Left renal cortex interstitium (tissue), 4 donors: Measurements from ENCODE around the gene UPK3B. TPM values are rescaled to one million over a fixed set of nuclear protein-coding genes. Genes with fewer than 3 reads are reported as not detected.
"Not testable (repeated sequence)": the region's sequence is repeated elsewhere in the genome, so short reads cannot be mapped to it uniquely, and the experiment has no call there.

ENCODE experiments used
- DNase-seq, 4 donors: peaks; one replicate each; pipeline ENCODE4 v3.0.0-alpha.2; 2013; ENCODE audit warnings: low read depth in 4 of 4, low spot score in 2 of 4, missing footprints in 1 of 4
- polyA plus RNA-seq, 4 donors: library from polyadenylated mRNA; unstranded; fragments of 120-200 nt; gene quantifications; one replicate each; pipeline ENCODE4 v1.2.1, GENCODE V29; 2013; ENCODE audit not compliant: insufficient read length in 4 of 4

UPK3B gene
- polyA plus RNA-seq, 4 donors = 2.2 to 4.2 (median 2.6) TPM

DNA sequence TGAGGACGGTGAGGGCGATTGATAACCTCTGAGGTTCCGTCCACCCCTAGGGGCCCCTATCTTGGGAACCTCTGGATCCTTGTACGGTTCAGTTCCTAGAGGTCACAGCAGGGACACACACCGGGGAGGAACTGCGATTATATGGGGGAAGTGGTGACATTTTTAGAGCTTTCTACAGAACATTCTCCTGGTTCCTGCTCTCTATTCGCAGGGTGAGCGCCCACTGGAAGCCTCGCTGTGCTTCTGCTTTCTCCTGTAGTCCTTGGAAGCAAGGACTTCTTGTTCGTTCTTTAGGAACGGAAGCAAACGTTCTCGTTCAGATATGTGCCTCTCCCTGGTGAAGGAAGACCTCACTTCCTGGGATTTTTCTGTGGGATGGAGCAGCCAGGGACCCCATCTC lies 22.4 kb upstream of the UPK3B start:
- not testable (repeated sequence) for DNase-seq

DNA sequence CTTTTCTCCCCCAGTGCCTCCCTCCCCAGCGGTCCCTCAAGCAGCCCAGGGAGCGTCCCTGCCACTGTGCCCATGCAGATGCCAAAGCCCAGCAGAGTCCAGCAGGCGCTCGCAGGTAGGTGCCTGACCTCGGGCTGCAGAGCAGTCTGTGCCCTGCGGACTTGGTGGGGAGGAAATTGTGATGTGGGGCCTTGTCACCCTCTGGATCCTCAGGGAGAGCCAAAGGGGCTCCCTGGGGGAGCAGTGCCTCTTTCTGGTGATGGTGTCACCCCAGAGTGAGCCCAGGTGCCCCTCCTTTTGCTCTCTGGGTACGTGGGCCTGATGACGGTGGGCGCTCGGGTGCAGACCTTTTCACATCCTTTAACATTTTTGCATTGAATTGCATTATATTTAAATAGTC lies 18.2 kb upstream of the UPK3B start:
- DNase-seq = not testable (repeated sequence)

DNA sequence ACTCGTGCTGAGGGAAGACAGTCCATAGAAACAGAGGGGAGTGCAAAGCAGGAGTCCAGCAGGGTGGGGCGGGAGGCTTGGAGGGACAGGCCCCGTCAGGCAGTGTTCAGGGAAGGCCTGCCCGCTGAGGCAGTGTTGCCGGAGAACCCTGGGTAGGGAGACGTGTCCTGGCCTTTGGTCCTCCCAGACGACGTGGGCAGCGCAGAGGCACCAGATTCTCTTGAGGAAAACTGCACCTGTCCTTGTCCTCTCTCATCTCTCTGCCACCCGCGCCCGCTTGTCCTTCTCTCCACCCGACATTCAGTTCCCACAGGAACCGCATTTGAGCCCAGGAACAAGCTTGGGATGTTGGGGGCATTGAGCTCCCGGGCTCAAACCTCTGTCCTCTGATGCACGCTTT lies 14.6 kb upstream of the UPK3B start:
- not testable (repeated sequence) for DNase-seq

DNA sequence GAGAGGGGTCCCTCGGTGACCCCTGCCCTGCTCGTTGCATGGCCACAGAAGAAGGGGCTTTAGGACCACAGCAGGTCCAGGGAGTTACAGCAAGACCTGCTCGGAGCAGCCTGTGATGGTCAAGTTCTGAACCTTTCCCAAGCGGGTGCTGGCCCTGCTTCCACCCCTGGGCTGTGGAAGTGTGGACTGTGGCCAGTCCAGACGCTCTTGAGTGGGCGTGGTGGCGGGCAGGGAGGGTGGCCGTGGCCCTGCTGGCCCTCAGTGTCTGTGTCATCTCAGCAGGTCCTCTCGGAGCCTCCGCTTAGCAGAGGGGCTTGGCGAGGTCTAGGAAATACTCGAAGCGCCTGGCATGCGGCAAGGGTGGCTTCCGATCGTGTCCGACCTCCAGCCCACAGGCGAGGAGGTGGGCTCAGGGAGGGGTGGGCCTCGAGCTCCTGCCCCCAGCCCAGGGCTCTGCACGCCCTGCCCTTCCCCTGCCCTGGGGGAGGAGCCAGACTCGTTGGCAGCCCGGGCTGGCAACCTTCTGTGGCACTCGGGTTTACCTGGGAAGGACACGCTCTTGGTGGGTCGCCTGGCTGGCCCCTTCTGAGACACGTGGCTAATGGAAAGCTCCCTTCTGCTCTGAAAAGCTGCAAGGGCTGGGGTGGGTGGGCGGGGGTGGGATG lies 12.3 kb upstream of the UPK3B start:
- DNase-seq = not testable (repeated sequence)

DNA sequence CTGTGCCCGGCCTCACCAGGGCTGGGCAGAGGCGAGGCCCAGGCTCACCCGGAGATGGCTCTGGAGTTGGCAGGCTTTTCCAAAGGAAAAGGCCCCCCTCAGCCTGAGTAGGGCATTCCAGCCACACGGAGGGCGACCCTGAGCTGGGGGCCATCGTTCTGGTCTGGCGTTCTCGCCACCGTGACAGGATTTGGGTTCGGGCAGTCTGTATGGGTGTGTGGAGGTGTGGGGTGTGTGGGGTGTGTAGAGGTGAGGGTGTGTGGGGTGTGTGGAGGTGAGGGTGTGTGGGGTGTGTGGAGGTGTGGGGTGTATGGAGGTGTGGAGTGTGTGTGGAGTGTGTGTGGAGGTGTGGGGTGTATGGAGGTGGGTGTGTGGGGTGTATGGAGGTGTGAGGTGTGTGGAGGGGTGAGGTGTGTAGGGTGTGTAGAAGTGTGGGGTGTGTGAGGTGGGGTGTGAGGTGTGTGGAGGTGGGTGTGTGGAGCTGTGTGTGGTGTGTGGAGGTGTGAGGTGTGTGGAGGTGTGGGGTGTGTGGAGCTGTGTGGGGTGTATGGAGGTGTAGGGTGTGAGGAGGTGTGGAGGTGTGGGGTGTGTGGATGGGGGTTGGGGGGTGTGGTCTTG lies 11.7 kb upstream of the UPK3B start:
- not testable (repeated sequence) for DNase-seq

DNA sequence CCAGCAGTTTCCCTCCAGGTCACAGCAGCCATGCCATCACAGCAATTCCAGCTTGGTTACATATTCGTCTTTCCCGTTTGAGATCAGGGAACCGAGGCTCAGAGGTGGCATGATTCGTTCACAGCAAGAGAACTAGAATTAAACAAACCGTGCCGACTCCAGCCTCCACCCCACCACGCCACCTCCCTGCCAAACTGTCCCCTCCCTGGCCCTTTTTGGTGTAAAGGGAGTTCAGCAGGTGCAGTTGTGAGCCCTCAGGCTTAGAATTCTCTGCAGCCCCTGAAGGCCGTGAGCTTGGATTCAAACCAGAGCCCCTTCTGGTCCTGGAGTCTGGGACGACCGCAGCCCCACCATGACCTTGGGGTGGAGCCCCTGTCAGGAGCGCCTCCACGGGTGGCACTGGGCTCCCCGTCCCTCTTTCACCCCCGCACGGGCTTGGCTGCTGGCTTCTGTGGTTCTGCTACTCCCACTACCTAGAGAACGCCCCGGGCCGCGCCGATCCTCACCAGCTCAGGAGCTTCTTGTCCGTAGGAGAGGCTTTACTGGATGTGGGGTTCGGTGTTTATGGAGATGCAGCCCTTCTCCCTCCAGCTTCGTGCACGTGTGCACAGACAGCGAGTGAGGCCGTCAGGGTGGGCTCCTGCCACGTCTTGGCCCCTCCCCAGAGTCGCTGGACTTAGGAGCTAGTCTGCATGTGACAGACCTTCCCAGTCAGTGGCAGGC lies 11.0 kb upstream of the UPK3B start:
- DNase-seq = not testable (repeated sequence)

DNA sequence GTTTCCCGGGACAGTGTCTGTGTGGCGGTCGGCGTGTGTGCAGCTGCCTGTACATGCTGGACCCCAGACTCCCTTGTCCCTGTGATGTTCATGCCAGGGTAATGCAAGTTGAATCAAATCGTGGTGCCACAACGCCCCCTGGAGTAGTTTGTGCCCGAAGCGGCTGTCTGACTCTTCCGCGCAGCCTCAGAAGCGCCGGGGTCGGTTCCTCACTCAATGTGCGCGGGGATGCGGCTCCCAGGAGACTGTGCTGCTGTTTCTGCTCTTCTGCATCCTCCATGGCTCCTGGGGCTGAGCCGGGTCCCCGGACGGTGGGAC lies 10.5 kb upstream of the UPK3B start:
- not testable (repeated sequence) for DNase-seq

DNA sequence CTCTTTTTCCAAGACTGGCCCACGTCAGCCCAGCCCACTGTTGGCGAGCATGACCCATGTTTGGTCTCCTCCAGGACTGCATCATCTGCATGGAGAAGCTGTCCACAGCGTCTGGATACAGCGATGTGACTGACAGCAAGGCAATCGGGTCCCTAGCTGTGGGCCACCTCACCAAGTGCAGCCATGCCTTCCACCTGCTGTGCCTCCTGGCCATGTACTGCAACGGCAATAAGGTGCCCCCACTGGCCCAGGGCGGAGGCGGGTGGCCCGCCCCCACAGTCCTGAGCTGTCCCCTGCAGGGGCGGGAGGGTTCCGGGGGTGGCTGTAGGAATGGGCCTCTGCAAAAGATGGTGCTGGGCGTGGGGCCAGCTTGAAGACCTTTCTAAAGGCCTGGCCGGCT lies 8.1 kb upstream of the UPK3B start:
- not testable (repeated sequence) for DNase-seq

DNA sequence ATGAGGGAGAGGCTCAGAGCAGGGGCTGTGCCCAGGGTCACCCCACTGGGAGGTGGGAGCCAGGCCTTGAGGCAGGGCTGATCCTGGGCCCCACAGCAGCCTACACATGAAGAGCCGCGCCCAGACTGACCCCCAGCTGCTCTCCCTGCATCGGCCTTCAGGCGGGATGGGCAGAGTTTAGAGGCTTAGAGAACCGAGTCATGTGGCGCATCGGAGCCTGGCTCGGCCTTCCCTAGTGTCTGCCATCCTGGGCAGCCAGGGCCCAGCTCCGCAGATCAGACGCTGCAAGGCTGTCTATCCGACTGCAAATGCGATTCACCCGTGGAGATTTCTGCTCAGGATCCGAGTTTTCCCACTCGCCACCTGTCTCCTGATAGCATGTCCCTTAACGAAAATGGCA lies 7.5 kb upstream of the UPK3B start:
- not testable (repeated sequence) for DNase-seq

DNA sequence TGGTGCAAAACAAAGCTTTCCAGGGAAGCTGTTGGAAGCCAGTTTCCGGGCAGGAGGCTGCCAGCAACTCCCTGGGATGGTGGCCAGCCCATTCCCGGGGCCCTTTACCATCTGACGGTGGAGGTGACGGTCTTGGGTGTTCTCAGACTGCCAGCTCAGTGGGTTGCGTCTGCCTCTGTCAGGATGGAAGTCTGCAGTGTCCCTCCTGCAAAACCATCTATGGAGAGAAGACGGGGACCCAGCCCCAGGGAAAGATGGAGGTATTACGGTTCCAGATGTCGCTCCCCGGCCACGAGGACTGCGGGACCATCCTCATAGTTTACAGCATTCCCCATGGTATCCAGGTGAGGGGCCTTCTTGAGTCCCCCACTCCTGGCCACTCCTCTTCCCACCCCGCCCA lies 7.1 kb upstream of the UPK3B start:
- DNase-seq = not testable (repeated sequence)

DNA sequence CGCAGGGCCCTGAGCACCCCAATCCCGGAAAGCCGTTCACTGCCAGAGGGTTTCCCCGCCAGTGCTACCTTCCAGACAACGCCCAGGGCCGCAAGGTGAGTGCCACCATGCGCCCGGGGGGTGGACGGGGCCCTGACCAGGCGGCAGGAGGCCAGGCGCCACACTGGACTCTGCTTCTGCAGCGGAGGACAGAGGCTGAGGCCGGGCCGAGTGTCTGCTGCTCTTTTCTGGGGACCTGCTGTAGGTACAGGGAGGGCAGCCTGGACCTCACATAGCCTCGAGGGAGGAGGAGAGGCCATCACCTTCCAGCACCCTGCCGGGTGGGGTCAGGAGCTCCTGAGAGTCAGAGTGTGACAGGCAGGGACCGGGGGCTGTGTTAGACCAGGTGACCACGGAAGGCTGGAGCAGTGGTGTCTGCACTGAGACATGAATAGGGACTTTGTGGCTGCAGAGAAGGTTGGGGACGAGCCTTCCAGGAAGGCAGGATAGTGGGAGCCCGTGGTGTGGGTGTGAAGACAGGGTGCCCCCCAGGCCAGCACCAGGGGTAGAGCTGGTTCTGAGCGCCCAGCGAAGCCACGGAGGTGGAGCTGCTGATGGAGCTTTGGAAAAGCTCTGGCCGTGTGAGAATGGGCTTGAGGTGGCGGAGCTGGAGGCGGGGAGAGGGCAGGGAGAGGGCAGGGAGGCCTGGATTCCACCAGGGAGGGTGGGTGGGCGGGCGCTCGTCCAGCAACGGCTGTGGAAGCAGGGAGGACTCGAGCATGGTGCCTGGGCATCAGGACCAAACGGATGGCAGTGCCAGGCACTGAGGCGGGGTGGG lies 5.8 kb upstream of the UPK3B start:
- not testable (repeated sequence) for DNase-seq

DNA sequence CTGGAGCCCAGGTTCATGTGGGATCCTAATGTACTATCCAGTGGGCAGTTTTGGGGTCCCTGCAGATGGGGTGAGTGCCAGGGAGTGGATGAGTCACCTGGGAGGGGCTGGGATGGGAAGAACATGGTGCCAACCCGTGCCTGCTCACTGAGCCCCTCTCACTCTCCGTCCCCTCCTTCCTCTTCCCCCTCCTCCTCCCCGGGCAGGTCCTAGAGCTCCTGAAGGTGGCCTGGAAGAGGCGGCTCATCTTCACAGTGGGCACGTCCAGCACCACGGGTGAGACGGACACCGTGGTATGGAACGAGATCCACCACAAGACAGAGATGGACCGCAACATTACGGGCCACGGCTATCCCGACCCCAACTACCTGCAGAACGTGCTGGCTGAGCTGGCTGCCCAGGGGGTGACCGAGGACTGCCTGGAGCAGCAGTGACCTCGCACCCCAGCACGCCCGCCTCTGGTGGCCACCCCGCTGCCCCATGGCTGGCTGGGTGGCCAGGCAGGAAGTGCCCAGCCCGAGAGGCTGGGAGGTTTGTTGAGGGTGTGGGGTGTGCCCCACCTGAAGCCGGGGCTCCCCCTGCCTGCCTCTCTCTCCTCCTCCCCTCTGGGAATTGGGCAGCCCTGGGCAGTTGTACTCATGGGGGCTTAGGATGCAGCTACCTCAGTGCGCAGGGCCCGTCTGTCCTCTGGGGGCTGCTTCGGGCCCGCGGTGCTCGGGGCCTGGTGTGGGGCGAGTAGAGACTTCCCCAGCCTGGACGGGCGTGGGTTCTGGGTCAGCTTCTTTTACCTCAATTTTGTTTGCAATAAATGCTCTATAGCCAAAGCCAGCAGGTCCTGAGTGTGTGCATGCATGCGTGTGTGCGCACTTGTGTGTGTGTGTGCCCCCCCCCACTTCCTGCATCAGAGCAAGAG lies 4.9 kb upstream of the UPK3B start:
- DNase-seq = no peak

DNA sequence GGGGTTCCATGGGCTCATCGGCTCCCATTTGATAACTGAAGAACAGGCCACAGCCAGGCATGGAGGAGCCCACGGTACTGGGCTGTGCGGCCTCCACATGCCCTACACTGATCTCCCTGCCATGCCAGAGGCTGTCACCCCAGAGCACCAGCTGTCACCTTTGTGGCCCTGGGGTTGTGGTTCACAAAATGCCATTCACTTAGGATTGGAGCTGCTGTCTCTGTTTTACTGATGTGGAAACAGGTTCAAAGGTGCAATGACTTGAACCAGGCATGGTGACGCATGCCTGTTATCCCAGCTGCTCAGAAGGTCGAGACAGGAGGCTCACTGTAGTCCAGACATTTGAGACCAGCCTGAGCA lies 4.3 kb upstream of the UPK3B start:
- no peak for DNase-seq

DNA sequence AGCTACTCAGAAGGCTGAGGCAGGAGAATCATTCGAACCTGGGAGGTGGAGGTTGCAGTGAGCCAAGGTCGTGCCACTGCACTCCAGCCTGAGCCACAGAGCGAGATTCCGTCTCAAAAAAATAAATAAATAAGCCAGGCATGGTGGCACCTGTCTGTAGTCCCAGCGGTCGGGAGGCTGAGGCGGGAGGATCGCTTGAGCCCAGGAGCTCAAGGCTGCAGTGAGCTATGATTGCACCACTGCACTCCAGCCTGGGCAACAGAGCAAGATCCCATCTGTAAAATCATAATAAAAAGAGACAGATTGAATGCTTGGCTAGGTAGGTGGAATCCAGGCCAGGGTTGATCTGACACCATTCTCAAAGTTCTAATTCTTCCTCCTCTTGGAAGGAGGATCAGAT lies 3.7 kb upstream of the UPK3B start:
- DNase-seq = not testable (repeated sequence)

DNA sequence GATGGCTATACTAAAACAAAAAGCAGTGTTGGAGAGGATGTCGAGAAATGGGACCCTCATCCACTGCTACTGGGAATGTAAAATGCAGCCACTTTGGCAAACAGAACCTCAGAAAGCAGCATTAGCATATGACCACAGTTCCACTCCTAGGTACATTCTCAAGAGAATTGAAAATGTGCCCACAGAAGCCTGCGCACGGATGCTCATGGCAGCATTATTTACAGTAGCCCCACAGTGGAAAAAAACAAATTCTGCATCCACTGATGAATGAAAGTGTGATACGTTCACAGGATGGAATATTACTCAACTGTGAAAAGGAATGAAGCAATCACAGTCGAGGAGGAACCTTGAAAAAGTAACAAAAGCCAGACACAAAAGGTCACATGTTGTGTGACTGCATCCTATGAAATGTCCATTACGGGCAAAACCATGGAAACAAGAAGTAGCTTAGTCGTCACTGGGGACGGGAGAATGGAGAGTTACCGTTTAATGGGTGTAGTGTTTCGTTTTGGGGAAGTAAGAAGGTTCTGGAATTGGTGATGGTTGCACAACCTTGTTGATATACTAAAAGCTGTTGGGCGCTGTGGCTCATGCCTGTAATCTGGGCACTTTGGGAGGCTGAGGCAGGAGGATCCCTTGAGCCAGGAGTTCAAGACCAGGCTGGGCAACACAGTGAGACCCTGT lies 2.5 kb upstream of the UPK3B start:
- no peak for DNase-seq

DNA sequence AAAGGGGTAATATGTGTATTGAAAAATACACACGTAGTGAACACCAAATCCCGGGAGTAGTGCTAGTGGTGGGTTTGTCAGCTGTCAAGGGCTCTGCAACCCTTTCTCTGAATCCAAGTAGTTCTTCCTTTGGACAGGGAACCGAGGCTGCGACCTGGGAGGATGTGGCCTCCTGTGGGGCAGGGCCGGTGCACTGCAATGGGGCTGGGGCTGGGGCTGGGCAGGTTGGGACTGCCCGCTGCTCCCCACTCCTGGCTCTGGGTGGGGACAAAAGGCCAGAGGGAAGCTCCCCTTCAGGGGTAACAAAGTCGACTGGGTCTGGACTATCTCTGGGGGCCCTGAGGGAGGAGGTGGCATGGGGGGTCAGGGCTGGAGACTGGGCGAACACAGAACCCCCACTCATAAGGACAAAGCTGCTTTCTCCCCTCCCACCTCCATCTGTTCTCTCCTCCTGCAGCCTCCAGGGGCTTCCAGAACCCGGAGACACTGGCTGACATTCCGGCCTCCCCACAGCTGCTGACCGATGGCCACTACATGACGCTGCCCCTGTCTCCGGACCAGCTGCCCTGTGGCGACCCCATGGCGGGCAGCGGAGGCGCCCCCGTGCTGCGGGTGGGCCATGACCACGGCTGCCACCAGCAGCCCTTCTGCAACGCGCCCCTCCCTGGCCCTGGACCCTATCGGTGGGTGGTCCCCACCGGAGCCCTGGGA lies 1.0 kb downstream of the UPK3B start:
- not testable (repeated sequence) for DNase-seq

DNA sequence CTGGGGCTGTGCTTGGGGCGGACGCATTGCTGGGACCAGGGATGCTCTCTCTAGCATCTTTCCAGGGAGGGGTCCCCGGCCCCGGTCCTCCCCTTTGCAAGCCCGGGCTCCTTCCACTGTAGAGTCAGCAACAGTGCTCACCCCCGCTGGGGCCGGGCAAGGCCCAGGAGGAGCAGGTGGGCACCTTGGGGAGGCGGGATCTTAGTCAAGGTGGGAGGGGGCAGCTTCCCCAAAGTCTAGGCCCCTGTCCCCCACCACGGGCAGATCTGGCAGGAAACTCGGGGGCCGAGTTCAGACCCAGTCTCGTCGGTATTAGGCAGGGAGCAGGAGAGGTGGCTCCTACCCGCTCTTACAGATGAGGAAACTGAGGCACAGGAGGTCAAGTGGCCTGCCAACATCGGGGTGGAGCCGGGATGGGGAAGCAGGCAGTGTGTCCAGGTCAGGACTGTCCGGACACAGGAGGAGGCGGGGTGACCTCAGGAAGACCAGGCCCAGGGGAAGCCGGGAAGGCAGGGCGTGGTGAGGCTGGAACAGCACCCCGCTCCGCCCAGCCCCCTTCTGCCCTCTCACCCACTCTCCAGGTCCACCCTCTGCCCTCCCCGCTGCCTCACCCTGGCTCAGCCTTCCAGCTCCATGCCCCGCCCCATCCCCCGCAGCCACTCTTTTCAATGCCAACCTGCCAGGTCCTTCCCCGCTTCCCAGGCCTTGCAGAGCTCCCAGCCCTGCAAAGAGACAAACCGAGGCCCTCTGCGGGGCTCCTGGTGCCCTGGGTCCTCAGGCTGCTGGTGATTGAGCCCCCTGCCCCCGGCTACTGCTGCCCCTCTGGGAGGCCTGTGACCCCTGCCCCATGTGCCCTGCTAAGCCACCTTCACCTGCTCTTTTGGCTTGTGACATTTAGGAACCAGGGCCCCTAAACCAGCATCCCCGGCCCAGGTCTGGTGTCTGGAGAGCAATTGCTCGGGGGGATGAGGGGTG lies 1.8 kb downstream of the UPK3B start:
- not testable (repeated sequence) for DNase-seq
